ENCODE results near the gene HIRA. TPM values are rescaled to one million over a fixed set of nuclear protein-coding genes. Genes with fewer than 3 reads are reported as not detected.
"Not testable (repeated sequence)": the region's sequence is repeated elsewhere in the genome, so short reads cannot be mapped to it uniquely, and the experiment has no call there.

Gene HIRA
- total RNA-seq, 2 donors from 2014 or later, result 10.6 to 12.9 TPM

GRCh38 chr22:19446603-19447329 is 15.2 kb upstream of the HIRA start:
- WGBS, 2 donors, result 18 to 19% methylated on average over 21 to 22 of the region's 22 CpGs
- ATAC-seq, result peak; percentile 5
- DNase-seq, result peak in 1 of 4 donors; percentile 15
- no peaks in the 10 kb centered on the region for H3K9me3 ChIP-seq
- no peaks in the 10 kb centered on the region for H3K36me3 ChIP-seq (replicated peaks in 1 of 2; ENCODE audit: insufficient read depth in 1 of 2, low read depth in 2 of 2)
- intact Hi-C loops (cut with DNase I), result no loop called here
- H3K27ac ChIP-seq, result peak overlapping the region; percentile 95 to 99 (median 97)
- H3K27me3 ChIP-seq, result no peaks in the 10 kb centered on the region
- H3K4me3 ChIP-seq, result peak overlapping the region; percentile 61 to 72
- no peak for TF ChIP-seq POLR2A (IDR thresholded peaks at IDR 0.05)
- TF ChIP-seq CTCF (IDR thresholded peaks at IDR 0.05), result no peak
- peaks cover 41% of the 10 kb centered on the region for H3K4me1 ChIP-seq

DNA sequence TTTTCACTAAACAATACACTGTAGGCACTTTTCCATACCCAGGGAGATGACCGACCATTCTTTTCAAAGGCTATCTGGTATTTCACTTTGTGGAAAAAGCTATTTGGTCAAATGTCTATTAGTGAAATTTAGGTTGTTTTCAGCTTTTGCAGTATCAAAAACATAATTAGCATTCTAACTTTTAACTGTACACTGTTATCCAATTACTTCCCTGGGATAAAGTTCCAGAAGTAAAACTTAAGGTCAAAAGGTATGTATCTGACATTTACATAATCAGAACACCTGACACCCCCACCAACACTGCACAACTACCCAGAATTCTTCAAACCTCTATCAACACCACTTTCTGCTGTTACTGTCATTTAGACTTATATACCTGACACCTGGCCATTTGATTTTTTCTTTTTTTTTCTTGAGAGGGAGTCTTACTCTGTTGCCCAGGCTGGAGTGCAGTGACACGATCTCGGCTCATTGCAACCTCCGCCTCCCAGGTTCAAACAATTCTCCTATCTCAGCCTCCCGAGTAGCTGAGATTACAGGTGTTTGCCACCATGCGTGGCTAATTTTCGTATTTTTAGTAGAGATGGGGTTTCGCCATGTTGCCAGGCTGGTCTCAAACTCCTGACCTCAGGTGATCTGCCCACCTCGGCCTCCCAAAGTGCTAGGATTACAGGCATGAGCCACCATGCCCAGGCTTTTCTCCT is 13.9 kb upstream of the HIRA start:
- H3K27ac ChIP-seq; H3K27me3 ChIP-seq; DNase-seq; H3K9me3 ChIP-seq; H3K4me3 ChIP-seq; intact Hi-C loops (cut with DNase I); H3K36me3 ChIP-seq (replicated peaks in 1 of 2; ENCODE audit: insufficient read depth in 1 of 2, low read depth in 2 of 2); ATAC-seq: not testable (repeated sequence)
- 78 to 80% methylated on average over 9 of the region's 9 CpGs for WGBS, 2 donors
- H3K4me1 ChIP-seq, result peaks cover 41% of the 10 kb centered on the region

DNA sequence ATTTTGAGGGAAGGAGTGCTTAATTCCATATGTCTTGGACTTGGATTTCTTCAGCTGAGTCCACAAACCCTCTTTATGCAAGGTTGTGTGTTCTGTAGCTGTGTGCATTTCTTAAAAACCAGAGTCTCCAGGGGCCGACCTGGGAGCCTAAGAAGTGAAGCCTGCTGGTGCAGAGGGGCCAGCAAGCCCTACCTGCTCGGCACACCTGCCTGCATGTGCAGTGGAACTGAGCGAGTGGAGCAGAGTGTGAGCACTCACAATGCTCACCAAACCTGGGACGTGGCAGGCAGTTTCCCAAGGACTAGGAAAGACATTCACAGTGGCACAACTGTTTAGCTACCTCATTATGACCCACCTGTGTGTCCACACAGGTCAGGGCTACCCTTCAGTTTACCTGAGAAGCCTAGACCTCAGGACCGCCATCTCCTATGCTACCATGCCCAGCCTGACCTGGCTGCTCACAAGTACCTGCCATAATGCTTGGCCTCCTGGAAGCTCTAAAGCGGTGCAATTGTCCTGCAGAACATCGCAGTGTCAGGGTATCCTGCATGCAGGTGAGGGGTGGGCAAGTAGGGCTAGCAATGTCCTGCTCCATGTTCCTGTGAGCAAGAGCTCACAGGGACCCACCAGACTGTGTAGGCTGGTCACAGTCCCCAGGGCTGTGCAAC is 12.1 kb upstream of the HIRA start:
- DNase-seq (no peak), ATAC-seq (no peak)
- no peaks in the 10 kb centered on the region for H3K36me3 ChIP-seq (replicated peaks in 1 of 2; ENCODE audit: insufficient read depth in 1 of 2, low read depth in 2 of 2)
- peaks cover 32% of the 10 kb centered on the region for H3K4me1 ChIP-seq
- no peak overlapping the region for H3K27ac ChIP-seq
- no peak overlapping the region for H3K4me3 ChIP-seq
- H3K9me3 ChIP-seq, result no peaks in the 10 kb centered on the region
- WGBS, 2 donors, result 59 to 69% methylated on average over 5 to 7 of the region's 7 CpGs
- H3K27me3 ChIP-seq, result no peaks in the 10 kb centered on the region
- TF ChIP-seq POLR2A (IDR thresholded peaks at IDR 0.05), result no peak
- no peak for TF ChIP-seq CTCF (IDR thresholded peaks at IDR 0.05)
- intact Hi-C loops (cut with DNase I), result no loop called here

DNA sequence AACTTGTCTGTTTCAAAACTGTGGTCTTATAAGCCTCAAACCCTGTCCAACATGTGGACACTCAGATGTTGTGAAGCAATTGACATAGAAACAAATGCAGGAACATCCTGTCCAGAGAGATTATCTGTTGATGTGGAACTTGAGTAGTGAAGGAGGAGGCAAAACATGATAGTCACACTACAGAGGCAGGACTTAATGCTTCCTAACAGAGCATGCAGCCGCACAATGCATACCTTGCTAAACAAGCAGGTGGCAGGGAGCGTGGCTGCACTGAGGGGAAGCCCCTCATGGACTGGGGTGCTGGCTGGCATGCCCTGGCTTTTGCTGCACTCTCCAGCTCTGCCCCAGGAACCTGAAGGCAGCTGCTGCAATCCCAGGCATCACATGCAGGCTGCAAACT is 10.6 kb upstream of the HIRA start:
- WGBS, 2 donors, result 93 to 94% methylated on average over 2 of the region's 2 CpGs
- intact Hi-C loops (cut with DNase I), result no loop called here

More for the DNA sequence above, 10.6 kb upstream of the HIRA start:
- ATAC-seq (no peak), DNase-seq (no peak)
- no peaks in the 10 kb centered on the region for H3K9me3 ChIP-seq
- no peaks in the 10 kb centered on the region for H3K36me3 ChIP-seq (replicated peaks in 1 of 2; ENCODE audit: insufficient read depth in 1 of 2, low read depth in 2 of 2)
- H3K27ac ChIP-seq, result no peak overlapping the region
- no peaks in the 10 kb centered on the region for H3K27me3 ChIP-seq
- no peak overlapping the region for H3K4me3 ChIP-seq
- peaks cover 25% of the 10 kb centered on the region for H3K4me1 ChIP-seq
- TF ChIP-seq POLR2A (IDR thresholded peaks at IDR 0.05), result no peak
- no peak for TF ChIP-seq CTCF (IDR thresholded peaks at IDR 0.05)
